HUES48 (cell line): ENCODE measurements around the gene IPO4.
A peak's percentile ranks its signal among the peaks of the same experiment; 100 is the strongest.

Source experiments
- H3K27ac ChIP-seq: one replicate; pipeline ENCODE4 v1.7.0; 2013; ENCODE audit warnings: low read depth, low read length, inconsistent platforms
- H3K27me3 ChIP-seq: 2 replicates; pipeline ENCODE4 v1.6.1; 2013; ENCODE audit warnings: mild to moderate bottlenecking, low read length; ENCODE audit not compliant: control insufficient read depth, insufficient read depth
- H3K36me3 ChIP-seq: 2 replicates; pipeline ENCODE4 v1.6.1; 2013; ENCODE audit warnings: low read length; ENCODE audit not compliant: control insufficient read depth, insufficient read depth
- H3K4me1 ChIP-seq: 2 replicates; pipeline ENCODE4 v1.6.1; 2013; ENCODE audit warnings: mild to moderate bottlenecking, low read length; ENCODE audit not compliant: control insufficient read depth, insufficient read depth
- H3K4me3 ChIP-seq: 2 replicates; pipeline ENCODE4 v1.5.1; 2013; ENCODE audit warnings: mild to moderate bottlenecking, low read depth, low read length
- H3K9ac ChIP-seq: 2 replicates; pipeline ENCODE4 v1.6.1; 2013; ENCODE audit warnings: mild to moderate bottlenecking, low read depth, low read length, moderate library complexity
- H3K9me3 ChIP-seq: 2 replicates; pipeline ENCODE4 v1.6.1; 2013; ENCODE audit warnings: low read length; ENCODE audit not compliant: control insufficient read depth, insufficient read depth

Gene IPO4

GRCh38 chr14:24188251-24189058, at the start of gene IPO4:
Gene IPO4 (minus strand): TSS chr14:24188816. CDS start chr14:24188787, 29 bp downstream.
- H3K9me3 ChIP-seq = no peaks in the 10 kb centered on the region
- H3K27ac ChIP-seq = peak within 1 kb of the TSS; percentile 86
- H3K9ac ChIP-seq = peak within 1 kb of the TSS; percentile 70
- H3K4me1 ChIP-seq = peaks cover 3% of the 10 kb centered on the region
- H3K27me3 ChIP-seq = no peaks in the 10 kb centered on the region
- peaks cover 61% of the 10 kb centered on the region for H3K36me3 ChIP-seq
- peak within 1 kb of the TSS; percentile 89 for H3K4me3 ChIP-seq

- Histone ChIP-seq H3K36me3 (peaks cover 72% of the 10 kb centered on the region), H3K9ac (no peak overlapping the region), H3K27ac (no peak overlapping the region), H3K9me3 (no peaks in the 10 kb centered on the region), H3K4me1 (peaks cover 7% of the 10 kb centered on the region), H3K4me3 (no peak overlapping the region), H3K27me3 (no peaks in the 10 kb centered on the region)
Measured at GRCh38 chr14:24238123-24238522, 49.5 kb upstream of the IPO4 start.

GRCh38 chr14:24237463-24237955, 48.9 kb upstream of the IPO4 start:
- Histone ChIP-seq H3K9me3 (no peaks in the 10 kb centered on the region), H3K4me3 (no peak overlapping the region), H3K9ac (no peak overlapping the region), H3K4me1 (peaks cover 7% of the 10 kb centered on the region), H3K36me3 (peaks cover 72% of the 10 kb centered on the region), H3K27me3 (no peaks in the 10 kb centered on the region), H3K27ac (no peak overlapping the region)

GRCh38 chr14:24236689-24237462, 48.3 kb upstream of the IPO4 start:
- no peak overlapping the region for H3K4me3 ChIP-seq
- no peak overlapping the region for H3K27ac ChIP-seq
- H3K9ac ChIP-seq = no peak overlapping the region
- peaks cover 72% of the 10 kb centered on the region for H3K36me3 ChIP-seq
- H3K4me1 ChIP-seq = peaks cover 7% of the 10 kb centered on the region
- H3K27me3 ChIP-seq = no peaks in the 10 kb centered on the region
- H3K9me3 ChIP-seq = no peaks in the 10 kb centered on the region

- H3K36me3 ChIP-seq = peaks cover 71% of the 10 kb centered on the region
- no peaks in the 10 kb centered on the region for H3K9me3 ChIP-seq
- H3K9ac ChIP-seq = no peak overlapping the region
- no peak overlapping the region for H3K4me3 ChIP-seq
- no peak overlapping the region for H3K27ac ChIP-seq
- no peaks in the 10 kb centered on the region for H3K27me3 ChIP-seq
- peaks cover 9% of the 10 kb centered on the region for H3K4me1 ChIP-seq
Measured at GRCh38 chr14:24235804-24236688, 47.4 kb upstream of the IPO4 start.

GRCh38 chr14:24234095-24235005, 45.7 kb upstream of the IPO4 start:
- Histone ChIP-seq H3K36me3 (peaks cover 54% of the 10 kb centered on the region), H3K9ac (no peak overlapping the region), H3K27ac (no peak overlapping the region), H3K4me3 (no peak overlapping the region), H3K4me1 (peaks cover 11% of the 10 kb centered on the region), H3K9me3 (no peaks in the 10 kb centered on the region), H3K27me3 (no peaks in the 10 kb centered on the region)

- no peaks in the 10 kb centered on the region for H3K27me3 ChIP-seq
- H3K27ac ChIP-seq = no peak overlapping the region
- peaks cover 11% of the 10 kb centered on the region for H3K4me1 ChIP-seq
- peaks cover 46% of the 10 kb centered on the region for H3K36me3 ChIP-seq
- H3K4me3 ChIP-seq = peak overlapping the region; percentile 97
- no peaks in the 10 kb centered on the region for H3K9me3 ChIP-seq
- peak overlapping the region; percentile 71; the same call in 1 of the 2 replicates for H3K9ac ChIP-seq
Measured at GRCh38 chr14:24233538-24233866, 44.9 kb upstream of the IPO4 start.

GRCh38 chr14:24232645-24233537, 44.3 kb upstream of the IPO4 start, which contains the start of gene GMPR2:
Gene GMPR2 (plus strand): TSS chr14:24232929. CDS start chr14:24233254, 325 bp downstream.
- Histone ChIP-seq H3K4me1 (peaks cover 11% of the 10 kb centered on the region), H3K4me3 (peak within 1 kb of the TSS; percentile 97), H3K27me3 (no peaks in the 10 kb centered on the region), H3K9me3 (no peaks in the 10 kb centered on the region), H3K36me3 (peaks cover 43% of the 10 kb centered on the region), H3K9ac (peak within 1 kb of the TSS; percentile 78), H3K27ac (peak within 1 kb of the TSS; percentile 96)

GRCh38 chr14:24232121-24232644, 43.6 kb upstream of the IPO4 start, which contains the start of gene NEDD8:
Gene NEDD8 (minus strand): TSS chr14:24232367. CDS start chr14:24232267, 100 bp downstream.
- Histone ChIP-seq H3K9me3 (no peaks in the 10 kb centered on the region), H3K27me3 (no peaks in the 10 kb centered on the region), H3K4me3 (peak within 1 kb of the TSS; percentile 97), H3K36me3 (peaks cover 37% of the 10 kb centered on the region), H3K4me1 (peaks cover 11% of the 10 kb centered on the region), H3K27ac (peak within 1 kb of the TSS; percentile 96), H3K9ac (peak within 1 kb of the TSS; percentile 78)
